Stimulated activated naive CD4-positive, alpha-beta T cell (primary cell): ENCODE data around the gene TFIP11.

ENCODE experiments used
- DNase-seq, 6 experiments: peaks; one replicate each; lab custom pipeline; 2025; lab: John Stamatoyannopoulos, UW

TFIP11 gene

DNA sequence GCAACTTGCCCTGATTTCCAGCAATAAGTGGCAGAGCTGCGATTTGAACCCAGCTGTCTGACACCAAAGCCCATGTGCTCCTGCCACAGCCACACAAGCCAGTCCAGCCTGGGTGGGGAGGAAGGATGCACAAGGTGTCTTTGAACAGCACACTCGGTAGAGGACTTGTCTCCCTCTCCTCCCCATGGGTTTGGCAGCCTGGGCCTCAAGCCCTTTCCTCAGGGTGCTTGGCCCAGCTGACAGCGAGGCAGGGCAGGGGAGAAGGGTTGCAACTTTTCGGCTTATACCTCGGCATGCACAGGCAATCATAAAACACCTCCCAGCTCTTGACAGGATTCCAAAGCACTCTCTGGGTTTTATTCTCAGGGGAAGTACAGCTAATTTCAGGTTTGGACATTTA lies 63.9 kb downstream of the TFIP11 start:
- DNase-seq, result no peak

DNA sequence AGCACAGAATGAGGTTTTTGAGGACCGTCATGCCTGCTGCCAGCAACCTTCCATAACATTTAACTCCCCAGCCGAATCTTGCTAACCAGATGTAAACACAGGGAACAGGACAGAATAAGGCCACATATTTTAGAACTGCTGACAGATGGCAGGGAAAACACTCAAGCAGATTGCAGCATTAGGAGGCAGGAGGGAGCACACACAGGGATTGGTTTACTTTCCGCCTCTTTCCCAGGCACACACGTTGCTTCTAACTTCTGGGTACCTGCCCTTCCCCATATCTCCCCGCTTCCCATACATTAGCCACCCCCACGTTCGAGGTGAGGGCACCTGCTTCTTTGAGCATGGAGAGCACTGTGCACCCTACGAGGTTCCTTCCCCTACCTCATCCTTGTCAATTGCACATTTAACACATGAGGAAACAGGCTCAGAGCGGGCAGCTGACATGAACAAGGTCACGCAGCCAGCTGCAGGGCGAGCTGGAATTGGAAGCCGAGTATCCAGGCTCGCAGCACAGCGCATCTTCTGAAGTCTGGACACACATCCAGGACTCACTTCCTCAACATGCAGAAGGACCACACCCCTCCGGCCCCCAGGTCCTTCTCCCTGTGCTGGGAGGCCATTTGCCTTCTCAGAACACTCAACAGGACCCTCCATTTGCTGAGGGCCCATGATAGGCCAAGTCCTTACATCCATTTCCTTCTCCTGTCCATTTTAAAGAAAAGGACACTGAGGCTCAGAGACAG lies 64.5 kb downstream of the TFIP11 start:
- no peak for DNase-seq

DNA sequence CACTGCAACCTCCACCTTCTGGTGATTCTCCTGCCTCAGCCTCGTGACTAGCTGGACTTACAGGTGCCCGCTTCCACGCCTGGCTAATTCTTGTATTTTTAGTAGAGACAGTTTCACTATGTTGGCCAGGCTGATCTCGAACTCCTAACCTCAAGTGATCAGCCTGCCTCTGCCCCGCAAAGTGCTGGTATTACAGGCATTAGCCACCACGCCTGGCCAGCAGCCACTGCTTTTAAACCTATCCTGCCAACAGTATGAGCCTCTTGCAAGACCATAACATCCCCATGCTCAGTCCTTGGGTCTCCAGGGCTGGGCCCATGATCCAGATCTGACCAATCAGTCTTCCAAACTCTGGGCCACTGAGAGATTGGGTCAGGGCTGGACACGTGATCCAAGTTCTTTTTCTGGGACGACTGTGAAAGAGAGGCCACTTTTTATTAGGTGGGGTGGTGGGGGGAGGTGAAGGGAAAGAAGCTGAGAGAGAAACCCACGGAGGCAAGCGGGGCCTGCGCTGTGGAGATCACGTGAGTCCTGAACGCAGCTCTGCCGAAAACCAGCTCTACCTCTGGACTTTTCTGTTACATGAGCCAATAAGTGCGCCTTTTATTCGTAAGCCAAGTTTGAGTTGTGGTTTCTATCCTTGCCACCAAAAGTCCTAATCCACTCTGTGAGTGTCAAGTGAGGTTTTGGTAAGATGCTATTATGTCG lies 65.3 kb downstream of the TFIP11 start:
- no peak for DNase-seq

DNA sequence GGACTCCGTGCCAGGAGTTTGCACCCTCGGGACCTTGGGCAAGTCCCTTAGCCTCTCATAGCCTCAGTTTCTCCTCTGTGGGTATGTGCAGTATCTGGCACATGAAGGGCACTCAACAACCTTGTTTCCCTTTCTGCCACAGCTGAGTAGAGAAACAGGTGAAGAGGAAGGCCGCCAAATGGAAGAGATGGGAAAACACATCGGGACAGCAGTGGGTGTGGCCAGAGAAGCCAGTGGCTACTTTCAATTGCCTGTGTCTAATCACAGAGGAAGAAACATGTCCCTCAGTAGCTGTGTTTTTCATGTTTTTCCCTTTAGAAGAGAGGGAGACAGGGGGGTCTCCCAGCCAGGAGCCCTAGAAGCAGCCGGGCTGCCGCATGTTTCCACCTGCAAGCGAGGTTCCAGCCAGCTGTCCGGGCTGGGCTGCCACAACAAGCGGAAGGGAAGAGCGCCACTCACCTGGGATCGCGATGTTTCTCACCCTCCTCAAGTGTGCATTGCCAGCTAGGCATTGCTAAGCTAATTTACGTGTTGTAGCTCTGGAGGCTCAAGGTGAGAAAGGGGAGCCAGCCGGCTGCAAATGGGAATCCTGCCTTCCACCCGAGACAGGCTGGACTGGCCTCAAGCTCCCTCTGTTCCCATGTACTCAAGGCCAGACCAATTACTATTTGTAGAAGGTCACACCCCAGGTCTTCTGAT lies 66.5 kb downstream of the TFIP11 start:
- DNase-seq, result no peak

DNA sequence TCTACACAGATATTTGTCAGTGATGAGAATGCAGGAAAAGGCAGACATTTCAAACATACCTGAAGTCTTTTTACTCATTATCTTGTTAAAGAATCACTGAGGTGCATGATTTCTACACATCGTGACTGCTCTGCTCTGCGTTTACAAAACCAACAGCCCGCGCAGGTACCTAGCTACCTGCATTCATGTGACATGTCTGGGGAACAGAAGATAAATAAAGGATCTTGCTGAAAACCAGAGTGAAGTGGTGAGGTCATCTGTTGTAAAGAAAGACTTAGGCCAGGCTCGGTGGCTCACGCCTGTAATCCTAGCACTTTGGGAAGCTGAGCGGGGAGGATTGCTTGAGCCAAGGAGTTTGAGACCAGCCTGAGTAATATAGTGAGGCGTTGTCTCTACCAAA lies 67.5 kb downstream of the TFIP11 start:
- no peak for DNase-seq

DNA sequence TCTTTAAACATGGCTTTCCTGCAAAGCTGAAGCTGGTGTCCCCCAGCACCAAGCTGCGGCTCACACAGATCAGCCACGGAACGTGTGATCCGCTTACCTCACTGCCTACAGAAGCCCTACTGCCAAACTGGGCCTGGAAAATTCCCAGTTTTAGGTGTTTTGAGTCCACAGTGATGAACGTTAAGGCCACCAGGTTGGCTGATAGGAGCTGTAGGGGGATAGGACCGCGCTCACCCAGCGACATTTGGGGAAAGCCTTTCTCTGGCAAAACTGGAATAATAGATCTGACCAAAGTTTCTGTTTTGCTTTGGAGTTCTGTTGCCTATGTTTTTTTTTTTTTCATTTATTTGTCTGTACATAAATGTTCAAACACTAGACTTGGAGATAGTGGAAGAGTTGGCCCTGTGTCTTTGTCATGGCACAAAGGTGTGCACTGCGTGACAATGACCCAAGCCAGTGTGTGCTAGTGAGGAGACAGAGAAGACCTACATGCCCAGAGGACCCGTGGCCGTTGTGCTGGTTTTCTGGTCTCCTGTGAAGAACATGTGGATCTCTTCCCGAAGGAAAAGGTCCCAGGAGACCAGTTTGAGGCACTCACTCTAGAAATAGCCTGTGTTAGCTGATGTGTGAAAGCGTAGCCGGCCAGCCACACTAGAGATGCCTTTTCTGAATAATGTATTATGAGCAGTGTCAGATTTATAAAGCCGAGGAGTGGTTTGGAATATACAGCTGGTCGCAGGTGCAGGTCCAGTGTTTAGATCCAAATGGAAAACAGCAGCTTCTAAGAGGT lies 68.2 kb downstream of the TFIP11 start:
- no peak for DNase-seq

DNA sequence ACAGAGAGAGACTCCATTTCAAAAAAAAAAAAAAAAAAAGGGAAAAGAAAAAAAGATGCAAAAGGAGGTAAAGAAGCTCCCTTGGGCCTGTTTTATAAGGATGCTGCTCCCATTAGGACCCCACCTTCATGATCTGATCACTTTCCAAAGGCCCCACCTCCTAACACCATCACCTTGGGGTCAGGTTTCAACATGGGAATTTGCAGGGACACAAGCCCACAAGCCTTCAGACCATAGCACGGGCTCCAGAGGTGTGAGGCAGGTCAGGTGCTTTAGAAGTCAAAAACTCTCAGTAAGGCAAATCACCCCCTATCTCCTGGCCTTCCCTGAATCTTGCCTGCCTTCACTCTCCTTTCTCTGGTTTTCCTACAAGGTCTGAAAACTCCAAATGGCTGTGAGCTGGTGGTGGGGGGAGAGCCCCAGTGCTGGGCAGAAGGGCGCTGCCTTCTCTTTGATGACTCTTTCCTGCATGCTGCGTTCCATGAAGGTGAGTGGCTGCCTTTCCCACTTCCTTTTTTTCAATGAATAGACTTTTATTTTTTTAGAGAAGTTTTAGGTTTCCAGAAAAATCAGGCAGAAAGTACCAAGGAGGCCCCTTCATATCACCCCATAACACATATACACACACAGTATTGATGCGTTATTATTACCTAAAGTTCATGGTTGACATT lies 70.1 kb downstream of the TFIP11 start:
- no peak for DNase-seq
